Stimulated activated CD8-positive, alpha-beta memory T cell treated with anti-CD3 and anti-CD28 coated beads, Interleukin-12 subunit alpha, Interleukin-12 subunit beta, amount 100 ng/mL, for 24 hours (primary cell): ENCODE measurements around the gene GLT8D1.
"Not testable (repeated sequence)": the region's sequence is repeated elsewhere in the genome, so short reads cannot be mapped to it uniquely, and the experiment has no call there.

Experiments used
- DNase-seq: peaks from one replicate; pipeline ENCODE4 v3.0.0-alpha.2; 2020; ENCODE audit errors: extremely low read depth

Gene GLT8D1, protein sequence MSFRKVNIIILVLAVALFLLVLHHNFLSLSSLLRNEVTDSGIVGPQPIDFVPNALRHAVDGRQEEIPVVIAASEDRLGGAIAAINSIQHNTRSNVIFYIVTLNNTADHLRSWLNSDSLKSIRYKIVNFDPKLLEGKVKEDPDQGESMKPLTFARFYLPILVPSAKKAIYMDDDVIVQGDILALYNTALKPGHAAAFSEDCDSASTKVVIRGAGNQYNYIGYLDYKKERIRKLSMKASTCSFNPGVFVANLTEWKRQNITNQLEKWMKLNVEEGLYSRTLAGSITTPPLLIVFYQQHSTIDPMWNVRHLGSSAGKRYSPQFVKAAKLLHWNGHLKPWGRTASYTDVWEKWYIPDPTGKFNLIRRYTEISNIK

GRCh38 chr3:52705688-52706686, at the start of gene GLT8D1, which contains the start of gene SPCS1:
TSS of gene GLT8D1 (minus strand) at chr3:52705791. CDS start at chr3:52700460, 5,331 bp downstream.
TSS of gene SPCS1 (plus strand) at chr3:52706106. CDS start at chr3:52706247, 141 bp downstream.
- DNase-seq: peak; percentile 70

DNA sequence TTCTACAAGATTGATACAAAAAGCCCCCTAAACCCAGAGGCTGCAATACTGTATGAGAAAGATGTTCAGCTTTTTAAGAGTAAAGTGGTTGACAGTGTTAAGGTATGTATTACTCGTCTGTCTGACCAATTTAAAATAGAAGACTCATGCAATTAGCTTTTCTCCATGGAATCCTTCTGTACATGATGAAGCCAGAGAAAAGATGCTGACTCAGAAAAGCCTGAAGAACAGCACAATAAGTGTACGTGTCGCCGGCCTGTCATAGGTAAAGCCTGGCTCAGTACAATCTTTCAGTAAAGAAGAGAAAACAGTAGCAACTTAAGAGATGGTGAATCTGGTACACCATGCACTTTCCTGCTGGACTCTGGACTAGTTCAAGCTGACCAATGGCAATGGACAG, 48.8 kb upstream of the GLT8D1 start:
- no peak for DNase-seq

GRCh38 chr3:52752045-52752660, 46.6 kb upstream of the GLT8D1 start:
- DNase-seq: no peak

- DNase-seq: no peak
Measured at GRCh38 chr3:52743721-52744120, 38.1 kb upstream of the GLT8D1 start.

DNA sequence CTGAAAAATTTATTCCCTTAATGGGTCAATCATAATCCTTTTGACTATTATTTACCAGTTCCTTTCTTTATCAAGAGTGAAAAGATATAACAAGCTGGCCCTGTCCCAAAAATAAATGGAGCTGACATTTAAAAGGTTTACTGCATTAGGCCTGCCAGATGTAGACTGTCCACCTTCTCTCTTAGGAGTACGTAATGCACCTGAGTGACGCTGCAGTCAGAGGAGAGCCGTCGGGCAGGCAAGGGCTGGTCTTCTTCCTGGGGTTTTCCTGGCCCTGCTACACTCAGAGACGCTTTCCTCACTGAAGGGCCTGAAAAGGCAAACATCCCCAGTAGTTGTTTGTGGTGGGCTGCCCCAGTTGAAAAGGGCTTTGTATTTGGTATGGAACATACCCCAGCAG, 37.6 kb upstream of the GLT8D1 start:
- DNase-seq: no peak

- DNase-seq: no peak
Measured at GRCh38 chr3:52742418-52743041, 36.9 kb upstream of the GLT8D1 start.

- DNase-seq: no peak
Measured at GRCh38 chr3:52739730-52740129, 34.1 kb upstream of the GLT8D1 start.

- DNase-seq: no peak
Measured at GRCh38 chr3:52733256-52733891, 27.8 kb upstream of the GLT8D1 start.

DNA sequence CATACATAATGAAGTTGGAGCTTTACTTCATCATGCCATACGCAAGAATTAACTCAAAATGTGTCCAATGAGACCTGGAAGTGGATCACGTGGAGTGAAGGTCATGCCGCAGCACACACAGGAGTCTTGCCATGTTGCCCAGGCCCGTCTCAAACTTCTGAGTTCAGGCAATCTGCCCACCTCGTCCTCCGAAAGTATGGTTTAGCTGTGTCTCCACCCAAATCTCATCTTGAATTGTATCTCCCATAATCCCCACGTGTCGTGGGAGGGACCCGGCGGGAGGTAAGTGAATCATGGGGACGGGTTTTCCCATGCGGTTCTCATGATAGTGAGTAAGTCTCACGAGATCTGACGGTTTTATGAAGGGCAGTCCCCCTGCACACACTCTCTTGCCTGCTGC, 26.0 kb upstream of the GLT8D1 start:
- no peak for DNase-seq

- DNase-seq: no peak
Measured at GRCh38 chr3:52730681-52731080, 25.1 kb upstream of the GLT8D1 start.

DNA sequence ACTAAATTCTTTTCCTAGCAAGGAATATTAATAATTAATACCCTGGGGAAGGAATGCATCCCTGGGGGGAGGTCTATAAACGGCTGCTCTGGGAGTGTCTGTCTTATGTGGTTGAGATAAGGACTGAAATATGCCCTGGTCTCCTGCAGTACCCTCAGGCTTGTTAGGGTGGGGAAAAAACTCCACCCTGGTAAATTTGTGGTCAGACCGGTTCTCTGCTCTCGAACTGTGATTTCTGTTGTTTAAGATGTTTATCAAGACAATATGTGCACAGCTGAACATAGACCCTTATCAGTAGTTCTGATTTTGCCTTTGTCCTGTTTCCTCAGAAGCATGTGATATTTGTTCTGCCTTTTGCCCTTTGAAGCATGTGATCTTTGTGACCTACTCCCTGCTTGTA, 23.2 kb upstream of the GLT8D1 start:
- not testable (repeated sequence) for DNase-seq

DNA sequence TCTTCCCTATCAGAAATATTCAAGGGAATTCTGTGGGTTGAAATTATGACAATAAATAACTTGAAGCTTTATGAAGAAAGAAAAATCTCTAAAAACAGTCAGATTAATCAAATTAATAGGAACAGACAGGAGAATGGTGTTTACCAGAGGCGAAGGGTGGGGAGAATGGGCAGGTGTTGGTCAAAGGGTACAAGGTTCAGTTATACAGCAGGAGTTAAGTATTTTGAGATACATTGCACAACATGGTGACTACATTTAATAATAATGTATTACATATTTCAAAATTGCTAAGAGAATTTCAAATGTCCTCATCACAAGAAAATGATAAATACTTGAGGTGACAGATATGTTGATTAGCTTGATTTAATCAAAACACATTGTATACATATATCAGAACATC, 18.9 kb upstream of the GLT8D1 start:
- DNase-seq: no peak

DNA sequence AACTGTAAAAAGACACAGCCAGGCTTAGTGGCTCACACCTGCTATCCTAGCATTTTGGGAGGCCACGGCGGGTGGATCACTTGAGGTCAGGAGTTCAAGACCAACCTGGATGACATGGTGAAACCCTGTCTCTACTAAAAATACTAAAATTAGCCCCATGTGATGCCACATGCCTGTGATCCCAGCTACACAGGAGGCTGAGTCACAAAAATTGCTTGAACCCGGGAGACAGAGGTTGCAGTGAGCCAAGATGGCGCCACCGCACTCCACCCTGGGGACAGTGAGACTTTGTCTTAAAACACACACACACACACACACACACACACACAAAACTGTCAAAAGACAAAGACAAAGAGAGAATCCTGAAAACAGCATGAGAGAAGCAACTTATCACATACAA, 18.3 kb upstream of the GLT8D1 start:
- DNase-seq: no peak

GRCh38 chr3:52722491-52722890, 16.9 kb upstream of the GLT8D1 start:
- DNase-seq: no peak

GRCh38 chr3:52721730-52722008, 16.1 kb upstream of the GLT8D1 start:
- no peak for DNase-seq

DNA sequence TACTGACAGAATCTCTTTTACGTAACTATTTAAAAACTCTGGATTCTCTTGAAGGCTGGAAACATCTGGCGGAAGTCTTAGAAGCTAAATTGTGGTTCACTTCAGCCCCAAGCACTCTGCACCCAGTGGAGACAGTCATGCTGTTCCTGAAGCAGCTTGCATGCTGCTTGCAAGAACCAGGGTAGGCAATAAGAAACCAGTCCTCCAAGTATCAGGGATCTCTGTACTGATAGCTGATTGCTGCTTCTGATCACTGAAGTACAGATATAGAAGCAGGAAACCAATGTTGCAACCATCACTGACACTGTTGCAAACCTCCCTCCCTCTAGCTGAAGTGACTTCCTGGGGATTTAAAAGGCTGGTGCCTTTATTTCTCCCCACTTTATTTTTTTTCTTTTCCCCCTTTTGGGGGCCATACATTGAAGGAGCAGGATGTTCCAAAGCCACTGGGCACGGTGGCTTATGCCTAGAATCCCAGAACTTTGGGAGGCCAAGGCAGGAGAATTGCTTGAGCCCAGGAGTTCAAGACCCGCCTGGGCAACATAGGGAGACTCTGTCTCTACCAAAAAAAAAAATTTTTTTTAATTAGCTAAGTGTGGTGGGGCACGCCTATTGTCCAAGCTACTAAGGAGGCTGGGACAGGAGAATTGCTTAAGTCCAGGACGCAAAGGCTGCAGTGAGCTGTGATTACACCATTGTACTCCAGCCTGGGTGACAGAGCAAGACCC, 15.6 kb upstream of the GLT8D1 start:
- no peak for DNase-seq

GRCh38 chr3:52719618-52720017, 14.0 kb upstream of the GLT8D1 start:
- DNase-seq: no peak

DNA sequence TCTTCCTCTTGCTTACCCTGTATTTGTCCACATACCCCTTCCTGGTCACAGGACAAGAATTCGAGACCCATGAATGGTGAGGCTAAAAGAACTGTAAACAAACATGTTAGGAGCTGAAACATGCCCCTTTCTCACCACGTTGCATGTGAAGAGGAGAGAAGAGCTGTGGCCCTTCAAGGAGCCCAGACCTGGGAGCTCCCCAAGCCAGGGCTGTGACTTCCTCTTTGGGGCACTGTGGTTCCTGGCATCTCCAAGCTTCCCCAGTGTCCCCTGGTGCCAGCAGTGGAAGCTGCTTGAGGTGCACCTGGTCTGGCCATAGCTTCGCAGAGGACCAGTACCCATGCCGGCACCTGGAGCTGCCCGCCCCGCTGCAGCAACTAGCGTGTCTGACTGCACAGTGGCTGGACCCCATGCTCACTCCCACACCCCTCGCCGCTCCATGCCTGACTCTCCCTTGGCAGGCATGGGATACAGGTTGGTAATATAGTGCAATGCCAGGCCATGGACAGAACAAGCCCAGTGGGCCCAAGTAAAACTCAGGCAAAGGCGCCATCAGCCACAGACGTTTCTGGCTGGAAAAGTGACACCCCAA, 10.2 kb upstream of the GLT8D1 start:
- no peak for DNase-seq

DNA sequence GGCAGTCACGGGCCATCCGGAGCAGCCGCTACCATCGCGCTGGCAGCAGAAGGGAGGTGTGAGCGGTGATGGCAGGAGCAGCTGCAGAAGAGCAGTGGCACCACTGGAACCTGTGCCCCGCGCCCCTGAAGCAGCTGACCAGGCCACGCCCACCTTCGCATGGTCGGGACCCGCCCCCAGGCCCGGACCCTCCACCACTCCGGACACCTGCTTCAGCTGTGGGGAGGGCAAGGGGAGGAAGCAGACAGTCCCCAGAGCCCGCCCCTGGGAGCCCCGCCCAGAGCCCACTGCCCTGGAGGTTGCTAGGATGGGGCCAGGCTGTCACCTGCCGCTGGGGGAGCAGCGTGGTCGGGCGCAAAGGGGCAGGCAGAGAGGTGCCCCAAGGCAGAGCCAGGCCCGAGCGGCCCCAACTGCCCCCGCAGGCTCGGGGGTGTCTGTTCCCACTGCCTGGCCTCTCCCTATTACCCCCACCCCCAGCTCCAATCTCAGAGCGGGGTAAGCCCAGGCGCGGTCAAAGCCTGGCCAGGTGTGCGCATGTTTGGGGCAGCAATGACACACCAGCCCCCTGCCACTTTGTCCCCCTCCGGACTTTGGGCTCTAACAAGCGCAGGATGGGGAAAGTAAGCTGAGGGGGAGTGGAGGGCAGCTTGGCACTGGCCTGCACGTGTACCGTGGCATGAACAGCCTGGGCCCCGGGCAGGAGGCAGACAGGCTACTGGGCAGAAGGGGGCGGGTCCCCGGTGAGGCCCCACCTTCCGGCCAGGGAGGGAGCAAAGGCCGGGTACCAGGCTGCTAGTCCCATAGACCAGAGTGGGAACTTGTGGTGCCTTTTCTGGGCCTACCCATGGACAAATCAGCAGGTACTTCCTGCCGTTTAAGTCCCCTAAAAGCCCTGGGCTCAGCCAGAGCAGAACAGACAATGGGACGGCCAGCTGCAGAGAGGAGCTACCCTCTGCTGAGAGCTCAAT, 9.0 kb upstream of the GLT8D1 start:
- no peak for DNase-seq
